H1 (cell line): ENCODE measurements around the gene SP9.

Experiments
- BCL11A ChIP-seq, 2 experiments: IDR thresholded peaks; one replicate each; pipeline ENCODE4 v1.6.1; 2011; ENCODE audit warnings: low read depth in 2 of 2, low read length in 2 of 2, mild to moderate bottlenecking in 2 of 2
- CEBPB ChIP-seq: IDR thresholded peaks from 2 replicates; pipeline ENCODE4 v1.6.1; 2012; ENCODE audit warnings: low read depth, low read length
- CHD1 ChIP-seq: IDR thresholded peaks from 2 replicates; pipeline ENCODE4 v1.6.1; 2012; ENCODE audit warnings: low read depth, low read length, improper control_type of control experiment
- CREB1 ChIP-seq: IDR thresholded peaks from 2 replicates; pipeline ENCODE4 v1.6.1; 2012; ENCODE audit warnings: inconsistent platforms
- JUN ChIP-seq: IDR thresholded peaks from 2 replicates; pipeline ENCODE4 v1.6.1; 2011; ENCODE audit warnings: low read depth, mild to moderate bottlenecking, improper control_type of control experiment, low read length
- RBBP5 ChIP-seq: IDR thresholded peaks from 2 replicates; pipeline ENCODE4 v1.7.1; 2012; ENCODE audit warnings: low read depth, mild to moderate bottlenecking, inconsistent platforms, low read length, moderate library complexity, borderline replicate concordance
- RFX5 ChIP-seq: IDR thresholded peaks from 2 replicates; pipeline ENCODE4 v1.6.1; 2011; ENCODE audit warnings: low read depth, low read length, improper control_type of control experiment, borderline replicate concordance
- RXRA ChIP-seq: IDR thresholded peaks from 2 replicates; pipeline ENCODE4 v1.6.1; 2011; ENCODE audit warnings: low read depth, mild to moderate bottlenecking, low read length, moderate library complexity; ENCODE audit not compliant: insufficient read depth
- TAF1 ChIP-seq: IDR thresholded peaks from 2 replicates; pipeline ENCODE4 v1.6.1; 2011; ENCODE audit warnings: mild to moderate bottlenecking, low read depth, low read length
- TF ChIP-seq, protein P1 (sequence below), 3 experiments: IDR thresholded peaks; 1 replicate in 2 of 3; 2 replicates in 1 of 3; pipeline versions ENCODE4 v1.5.1 to v1.6.1; 2011; ENCODE audit warnings: low read length in 3 of 3, mild to moderate bottlenecking in 3 of 3, inconsistent platforms in 2 of 3, low read depth in 1 of 3, moderate library complexity in 1 of 3; ENCODE audit not compliant: insufficient read depth in 1 of 3; ENCODE audit errors: control extremely low read depth in 1 of 3

- TF ChIP-seq RBBP5 (no peak), JUN (no peak), RXRA (no peak), CHD1 (no peak), RFX5 (no peak), TAF1 (no peak), BCL11A (IDR thresholded peaks at IDR 0.05; ENCODE audit: low read depth in 2 of 2, low read length in 2 of 2) (no peak), CREB1 (no peak), CEBPB (no peak)
- TF ChIP-seq, protein P1, sequence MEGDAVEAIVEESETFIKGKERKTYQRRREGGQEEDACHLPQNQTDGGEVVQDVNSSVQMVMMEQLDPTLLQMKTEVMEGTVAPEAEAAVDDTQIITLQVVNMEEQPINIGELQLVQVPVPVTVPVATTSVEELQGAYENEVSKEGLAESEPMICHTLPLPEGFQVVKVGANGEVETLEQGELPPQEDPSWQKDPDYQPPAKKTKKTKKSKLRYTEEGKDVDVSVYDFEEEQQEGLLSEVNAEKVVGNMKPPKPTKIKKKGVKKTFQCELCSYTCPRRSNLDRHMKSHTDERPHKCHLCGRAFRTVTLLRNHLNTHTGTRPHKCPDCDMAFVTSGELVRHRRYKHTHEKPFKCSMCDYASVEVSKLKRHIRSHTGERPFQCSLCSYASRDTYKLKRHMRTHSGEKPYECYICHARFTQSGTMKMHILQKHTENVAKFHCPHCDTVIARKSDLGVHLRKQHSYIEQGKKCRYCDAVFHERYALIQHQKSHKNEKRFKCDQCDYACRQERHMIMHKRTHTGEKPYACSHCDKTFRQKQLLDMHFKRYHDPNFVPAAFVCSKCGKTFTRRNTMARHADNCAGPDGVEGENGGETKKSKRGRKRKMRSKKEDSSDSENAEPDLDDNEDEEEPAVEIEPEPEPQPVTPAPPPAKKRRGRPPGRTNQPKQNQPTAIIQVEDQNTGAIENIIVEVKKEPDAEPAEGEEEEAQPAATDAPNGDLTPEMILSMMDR (IDR thresholded peaks at IDR 0.05; ENCODE audit: control extremely low read depth in 1 of 3, insufficient read depth in 1 of 3, low read depth in 1 of 3, low read length in 3 of 3) = no peak
Measured at GRCh38 chr2:174330945-174331594, 3.7 kb upstream of the SP9 start.
